VCaP (cell line): ENCODE results near the gene UBE2S.
"Not testable (repeated sequence)": the region's sequence is repeated elsewhere in the genome, so short reads cannot be mapped to it uniquely, and the experiment has no call there.

Experiments
- H3K27ac ChIP-seq: fragments of 450-650 bp; 2 replicates; pipeline ENCODE4 v1.5.1; 2017
- TF ChIP-seq, protein P1 (sequence below): fragments of 450-650 bp; conservative IDR thresholded peaks from 2 replicates; pipeline ENCODE4 v1.5.1; 2017; ENCODE audit warnings: mild to moderate bottlenecking, moderate library complexity

The UBE2S gene

DNA sequence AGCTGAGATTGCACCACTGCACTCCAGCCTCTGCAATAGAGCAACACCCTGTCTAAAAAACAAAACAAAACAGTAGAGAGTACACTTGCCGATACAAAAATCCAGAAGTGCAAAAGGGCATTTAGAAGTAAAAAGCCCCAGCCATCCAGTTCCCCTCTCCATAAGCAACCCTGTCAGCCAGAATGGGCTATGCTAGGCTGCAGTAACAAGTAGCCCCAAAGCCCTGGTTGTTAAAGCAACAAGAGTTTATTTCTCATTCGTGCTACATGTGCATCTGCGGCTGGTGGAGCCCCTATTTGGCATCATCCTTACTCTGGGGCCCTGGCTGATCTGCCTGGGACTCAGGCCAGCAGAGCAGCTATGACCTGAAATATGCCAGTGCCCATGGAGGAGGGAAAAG, 16.9 kb upstream of the UBE2S start:
- no peak overlapping the region for H3K27ac ChIP-seq
- TF ChIP-seq, protein P1, sequence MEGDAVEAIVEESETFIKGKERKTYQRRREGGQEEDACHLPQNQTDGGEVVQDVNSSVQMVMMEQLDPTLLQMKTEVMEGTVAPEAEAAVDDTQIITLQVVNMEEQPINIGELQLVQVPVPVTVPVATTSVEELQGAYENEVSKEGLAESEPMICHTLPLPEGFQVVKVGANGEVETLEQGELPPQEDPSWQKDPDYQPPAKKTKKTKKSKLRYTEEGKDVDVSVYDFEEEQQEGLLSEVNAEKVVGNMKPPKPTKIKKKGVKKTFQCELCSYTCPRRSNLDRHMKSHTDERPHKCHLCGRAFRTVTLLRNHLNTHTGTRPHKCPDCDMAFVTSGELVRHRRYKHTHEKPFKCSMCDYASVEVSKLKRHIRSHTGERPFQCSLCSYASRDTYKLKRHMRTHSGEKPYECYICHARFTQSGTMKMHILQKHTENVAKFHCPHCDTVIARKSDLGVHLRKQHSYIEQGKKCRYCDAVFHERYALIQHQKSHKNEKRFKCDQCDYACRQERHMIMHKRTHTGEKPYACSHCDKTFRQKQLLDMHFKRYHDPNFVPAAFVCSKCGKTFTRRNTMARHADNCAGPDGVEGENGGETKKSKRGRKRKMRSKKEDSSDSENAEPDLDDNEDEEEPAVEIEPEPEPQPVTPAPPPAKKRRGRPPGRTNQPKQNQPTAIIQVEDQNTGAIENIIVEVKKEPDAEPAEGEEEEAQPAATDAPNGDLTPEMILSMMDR = no peak

- H3K27ac ChIP-seq = no peak overlapping the region
- TF ChIP-seq, protein P1 = no peak
Measured at GRCh38 chr19:55423225-55424005, 15.8 kb upstream of the UBE2S start.

DNA sequence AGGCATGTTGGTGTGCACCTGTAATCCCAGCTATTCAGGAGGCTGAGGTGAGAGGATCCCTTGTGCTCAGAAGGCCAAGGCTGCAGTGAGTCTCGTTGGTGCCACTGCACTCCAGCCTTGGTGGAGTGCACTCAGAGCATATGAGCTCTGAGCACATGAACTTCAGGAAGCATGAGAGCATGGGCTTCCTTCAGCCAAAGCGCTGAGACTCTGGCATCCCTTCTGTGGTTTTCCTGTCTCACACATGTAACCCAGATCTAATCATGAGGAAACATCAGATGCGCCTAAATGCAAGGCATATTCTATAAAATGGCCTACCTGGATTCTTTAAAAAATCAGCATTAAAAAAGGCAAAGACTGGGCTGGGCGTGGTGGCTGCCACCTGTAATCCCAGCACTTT, 13.7 kb upstream of the UBE2S start:
- not testable (repeated sequence) for H3K27ac ChIP-seq

GRCh38 chr19:55419624-55420236, 12.1 kb upstream of the UBE2S start:
- TF ChIP-seq, protein P1 = no peak
- no peak overlapping the region for H3K27ac ChIP-seq

GRCh38 chr19:55419103-55419502, 11.5 kb upstream of the UBE2S start:
- TF ChIP-seq, protein P1 = no peak

GRCh38 chr19:55418185-55418584, 10.6 kb upstream of the UBE2S start:
- no peak overlapping the region for H3K27ac ChIP-seq
- TF ChIP-seq, protein P1 = peak; percentile 89

More at GRCh38 chr19:55419103-55419502, 11.5 kb upstream of the UBE2S start:
- H3K27ac ChIP-seq = no peak overlapping the region

- TF ChIP-seq, protein P1 = no peak
- H3K27ac ChIP-seq = no peak overlapping the region
Measured at GRCh38 chr19:55410168-55410567, 2.6 kb upstream of the UBE2S start.

DNA sequence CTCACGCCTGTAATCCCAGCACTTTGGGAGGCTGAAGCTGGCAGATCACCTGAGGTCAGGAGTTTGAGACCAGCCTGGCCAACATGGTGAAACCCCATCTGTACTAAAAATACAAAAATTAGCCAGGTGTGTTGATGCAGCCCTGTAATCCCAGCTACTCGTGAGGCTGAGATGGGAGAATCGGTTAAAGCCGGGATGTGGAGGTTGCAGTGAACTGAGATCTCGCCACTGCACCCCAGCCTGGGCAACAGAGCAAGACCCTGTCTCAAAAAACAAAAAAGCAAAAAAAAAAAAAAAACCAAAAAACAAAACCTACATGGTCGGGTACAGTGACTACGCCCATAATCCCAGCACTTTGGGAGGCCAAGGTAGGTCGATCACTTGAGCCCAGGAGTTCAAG, 1.6 kb upstream of the UBE2S start:
- H3K27ac ChIP-seq = not testable (repeated sequence)
